Right renal cortex interstitium (tissue), 3 donors: ENCODE data around the gene BBOF1. TPM values are rescaled to one million over a fixed set of nuclear protein-coding genes. Genes with fewer than 3 reads are reported as not detected.
"Not testable (repeated sequence)": the region's sequence is repeated elsewhere in the genome, so short reads cannot be mapped to it uniquely, and the experiment has no call there.

ENCODE experiments used
- DNase-seq, 3 donors: peaks; one replicate each; pipeline ENCODE4 v3.0.0-alpha.2; 2013; ENCODE audit warnings: low read depth in 3 of 3, low spot score in 2 of 3
- polyA plus RNA-seq, 3 donors: library from polyadenylated mRNA; unstranded; fragments of 120-200 nt; gene quantifications; one replicate each; pipeline ENCODE4 v1.2.1, GENCODE V29; 2013; ENCODE audit not compliant: insufficient read length in 3 of 3

Gene BBOF1
- polyA plus RNA-seq = 10 to 100 TPM; 14.9 to 16.1 (median 15.5) TPM

- peak in 2 of 3 donors; percentile 76 to 81 for DNase-seq
Measured at GRCh38 chr14:74018586-74019407, at the start of gene BBOF1, which contains the start of gene ENTPD5. Gene BBOF1, plus strand, starts transcription at chr14:74019349. Its CDS starts 130 bp downstream, at chr14:74019479. Gene ENTPD5, minus strand, starts transcription at chr14:74019288. Its CDS starts 31,186 bp downstream, at chr14:73988102.

DNA sequence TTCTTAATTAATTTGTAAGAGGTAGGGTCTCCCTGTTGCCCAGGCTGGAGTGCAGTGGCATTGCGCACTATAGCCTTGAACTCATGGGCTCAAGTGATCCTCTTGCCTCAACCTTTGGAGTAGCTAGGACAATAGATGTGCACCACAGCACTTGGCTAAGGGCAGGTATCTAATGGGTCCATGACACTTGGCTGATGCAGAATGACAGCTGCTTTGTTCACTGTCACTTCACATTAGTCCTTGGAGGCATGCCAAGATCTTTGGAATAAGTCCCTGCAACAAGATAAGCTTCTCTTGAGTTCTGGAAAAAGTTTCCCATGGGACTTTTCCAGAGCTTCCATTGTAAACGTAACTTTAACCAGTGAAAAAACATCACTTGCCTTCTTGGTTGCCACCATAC lies 45.7 kb upstream of the BBOF1 start:
- no peak for DNase-seq

- DNase-seq = no peak
Measured at GRCh38 chr14:73976125-73976524, 43.0 kb upstream of the BBOF1 start.

GRCh38 chr14:73977896-73978295 lies 41.3 kb upstream of the BBOF1 start:
- DNase-seq = no peak

DNA sequence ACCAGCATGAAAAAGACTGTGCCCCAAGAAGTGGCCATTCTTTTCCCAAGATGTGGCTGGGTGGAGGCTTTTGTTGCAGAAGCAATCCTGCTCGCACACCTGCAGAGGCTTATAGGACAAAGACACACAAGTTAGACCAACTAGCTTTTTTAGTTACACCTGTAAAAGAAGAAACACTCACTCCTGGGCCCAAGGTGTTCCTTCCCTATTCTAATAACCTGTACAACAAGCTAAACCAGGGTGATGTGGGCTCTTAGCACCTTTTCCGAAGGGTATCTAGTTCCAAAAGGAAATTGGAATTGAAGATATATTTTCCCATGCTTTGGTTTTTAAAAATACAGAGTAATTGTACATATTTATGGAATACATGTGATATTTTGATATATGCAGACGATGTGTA lies 31.1 kb upstream of the BBOF1 start:
- no peak for DNase-seq

DNA sequence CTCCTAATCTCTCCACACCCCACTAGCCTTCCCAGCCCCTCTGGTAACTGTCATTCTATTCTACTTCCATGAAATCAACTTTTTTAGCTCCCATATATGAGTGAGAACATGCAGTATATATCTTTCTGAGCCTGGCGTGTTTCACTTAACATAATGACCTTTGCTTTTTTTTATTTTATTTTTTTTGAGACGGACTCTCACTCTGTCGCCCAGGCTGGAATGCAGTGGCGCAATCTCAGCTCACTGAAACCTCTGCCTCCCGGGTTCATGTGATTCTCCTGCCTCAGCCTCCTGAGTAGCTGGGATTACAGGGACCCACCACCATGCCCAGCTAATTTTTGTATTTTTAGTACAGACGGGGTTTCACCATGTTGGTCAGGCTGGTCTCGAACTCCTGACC lies 30.5 kb upstream of the BBOF1 start:
- not testable (repeated sequence) for DNase-seq

GRCh38 chr14:73991092-73991491 lies 28.1 kb upstream of the BBOF1 start:
- DNase-seq = no peak

GRCh38 chr14:73994926-73995325 lies 24.2 kb upstream of the BBOF1 start:
- DNase-seq = not testable (repeated sequence)

- no peak for DNase-seq
Measured at GRCh38 chr14:73995977-73996378, 23.2 kb upstream of the BBOF1 start.

DNA sequence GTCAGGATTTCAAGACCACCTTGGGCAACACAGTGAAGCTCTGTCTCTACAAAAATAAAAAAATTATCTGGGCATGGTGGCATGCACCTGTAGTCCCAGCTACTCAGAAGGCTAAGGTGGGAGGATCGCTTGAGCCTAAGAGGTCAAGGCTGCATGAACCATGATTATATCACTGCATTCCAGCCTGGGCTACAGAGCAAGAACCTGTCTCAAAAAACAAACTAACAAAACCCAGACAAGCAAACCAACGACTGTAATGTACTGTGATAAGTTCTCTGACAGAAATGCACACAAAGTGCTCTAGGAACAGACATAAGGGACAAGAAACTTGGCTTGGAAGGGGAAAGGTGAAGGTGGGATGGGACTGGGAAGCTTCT lies 22.4 kb upstream of the BBOF1 start:
- no peak for DNase-seq

GRCh38 chr14:73997108-73997943 lies 21.8 kb upstream of the BBOF1 start:
- no peak for DNase-seq

DNA sequence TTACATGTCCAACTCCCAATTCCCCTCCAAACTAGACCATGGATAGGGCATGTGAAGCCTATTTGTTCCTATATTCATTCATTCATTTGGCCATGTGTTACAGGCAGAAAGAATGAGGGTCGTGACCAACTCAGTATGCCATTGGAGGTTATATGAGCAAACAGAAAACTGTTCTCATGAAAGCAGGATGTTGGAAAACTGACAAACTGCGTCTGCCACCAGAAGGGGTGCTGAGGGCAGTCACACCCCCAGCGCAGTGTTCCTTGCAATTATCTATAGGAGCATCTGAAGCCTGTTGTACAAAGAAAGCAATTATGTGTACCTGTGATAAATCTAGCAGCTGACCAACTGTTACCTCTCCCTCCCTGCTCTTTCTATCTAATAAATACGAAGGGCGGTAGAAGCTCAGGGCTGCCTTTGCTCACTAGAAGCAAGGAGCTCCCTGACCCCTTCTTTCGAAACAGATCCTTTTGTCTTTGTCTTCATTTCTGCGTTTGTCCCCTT lies 21.2 kb upstream of the BBOF1 start:
- no peak for DNase-seq

- DNase-seq = no peak
Measured at GRCh38 chr14:73998726-73999125, 20.4 kb upstream of the BBOF1 start.

DNA sequence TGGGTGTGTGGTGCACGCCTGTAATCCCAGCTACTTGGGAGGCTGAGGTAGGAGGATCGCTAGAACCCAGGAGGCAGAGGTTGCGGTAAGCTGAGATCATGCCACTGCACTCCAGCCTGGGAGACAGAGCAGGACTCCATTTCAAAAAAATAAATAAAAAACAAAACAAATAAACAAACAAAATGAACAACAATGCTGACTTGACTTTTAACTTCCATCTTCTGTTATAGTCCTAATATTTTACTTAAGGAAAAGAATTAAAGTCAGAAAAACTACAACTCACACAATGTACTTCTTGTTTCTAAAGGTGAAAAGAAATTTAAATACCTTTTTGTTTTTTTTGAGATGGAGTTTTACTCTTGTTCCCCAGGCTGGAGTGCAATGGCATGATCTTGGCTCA lies 13.5 kb upstream of the BBOF1 start:
- not testable (repeated sequence) for DNase-seq

DNA sequence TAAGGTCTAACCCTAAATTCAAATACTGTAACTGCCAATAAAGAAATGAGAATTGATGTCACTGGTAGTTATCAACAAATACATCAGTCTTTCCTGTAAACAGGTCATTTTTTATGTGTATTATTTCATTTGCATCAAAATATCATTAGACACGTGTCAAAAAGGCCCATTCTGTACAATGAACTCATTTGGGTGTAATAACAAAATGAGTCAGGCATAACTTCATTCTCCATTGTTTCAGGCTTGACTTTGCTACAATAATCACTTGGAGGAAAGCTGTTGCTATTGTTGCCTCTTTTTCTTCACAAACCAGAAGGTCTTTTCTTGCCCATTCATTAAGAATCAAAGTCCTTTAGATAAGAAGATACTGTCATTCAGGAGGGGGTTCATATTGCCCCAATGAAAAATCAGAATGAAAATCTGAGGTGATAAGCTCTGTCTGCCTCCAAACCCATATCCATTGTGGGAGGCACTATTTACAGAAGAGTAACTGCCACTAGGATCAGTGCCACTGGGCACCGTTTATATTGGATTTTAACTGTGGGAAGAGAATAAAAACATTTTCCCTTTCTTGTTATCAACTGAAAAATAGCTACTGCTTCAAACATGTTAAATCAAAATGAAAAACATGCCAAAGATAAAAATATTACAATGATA lies 10.2 kb upstream of the BBOF1 start:
- DNase-seq = no peak

DNA sequence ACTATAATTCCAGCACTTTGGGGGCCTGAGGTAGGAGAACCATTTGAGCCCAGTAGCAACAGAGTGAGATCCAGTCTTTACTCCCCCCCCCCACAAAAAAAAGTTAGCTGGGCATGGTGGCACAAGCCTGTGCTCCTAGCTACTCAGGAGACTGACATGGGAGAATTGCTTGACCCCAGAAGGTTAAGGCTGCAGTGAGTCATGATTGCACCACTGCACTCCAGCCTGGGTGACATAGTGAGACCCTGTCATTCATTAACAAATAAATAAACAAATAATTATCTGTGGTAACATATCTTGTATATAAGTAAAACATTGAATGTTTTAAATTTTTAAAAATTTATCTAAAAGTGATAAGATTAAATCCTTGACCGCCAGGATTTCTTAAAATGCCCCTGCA lies 4.8 kb upstream of the BBOF1 start:
- DNase-seq = no peak

GRCh38 chr14:74015176-74015575 lies 4.0 kb upstream of the BBOF1 start:
- DNase-seq = no peak

- DNase-seq = no peak
Measured at GRCh38 chr14:74015963-74016362, 3.2 kb upstream of the BBOF1 start.

GRCh38 chr14:74018174-74018585 lies 969 bp upstream of the BBOF1 start:
- no peak for DNase-seq

DNA sequence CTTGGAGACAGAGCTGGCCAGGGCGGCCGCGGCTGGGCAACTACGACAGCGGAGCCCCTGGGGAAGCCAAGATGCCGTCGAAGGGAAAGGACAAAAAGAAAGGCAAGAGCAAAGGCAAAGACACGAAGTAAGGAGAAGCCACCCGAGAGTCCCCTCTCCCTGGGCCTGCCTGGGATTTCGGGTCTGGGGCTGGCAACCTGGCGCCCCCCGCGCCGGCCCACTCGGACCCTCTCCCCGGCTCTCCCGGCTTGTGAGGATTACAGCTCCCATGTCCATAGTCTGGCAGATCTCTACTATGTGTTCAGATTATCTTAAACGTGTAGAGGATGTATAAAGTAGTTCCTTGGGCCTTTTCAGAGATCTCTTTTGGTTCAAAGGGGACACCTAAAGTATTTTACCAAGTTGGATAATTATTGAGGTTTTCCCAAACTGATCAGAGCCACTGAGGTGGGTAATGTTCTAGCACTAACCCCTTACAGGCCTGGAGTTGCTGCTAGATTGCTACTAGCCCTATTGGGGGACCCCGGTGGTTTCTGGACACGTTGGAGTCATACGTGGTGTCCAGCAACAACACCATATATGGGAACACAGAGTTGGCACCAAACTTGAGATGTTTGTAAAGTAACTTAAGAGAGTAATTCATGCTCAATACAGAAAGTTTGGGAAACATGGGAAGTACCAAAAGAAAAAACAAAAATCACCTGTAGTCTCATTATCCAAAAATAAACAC lies 424 bp downstream of the BBOF1 start:
- no peak for DNase-seq
